GM12878 (cell line): ENCODE measurements around the gene ELAPOR1.

Source experiments
- CHD1 ChIP-seq: IDR thresholded peaks from 2 replicates; pipeline ENCODE4 v1.6.1; 2012; ENCODE audit warnings: low read depth, low read length, improper control_type of control experiment
- CTCF ChIP-seq, 3 experiments: IDR thresholded peaks in 2 of 3; conservative IDR thresholded peaks in 1 of 3; 2 replicates each; pipeline ENCODE4 v1.5.1; 2011; ENCODE audit warnings: low read depth in 3 of 3, low read length in 3 of 3, mild to moderate bottlenecking in 3 of 3, control low read depth in 2 of 3, moderate library complexity in 2 of 3, inconsistent platforms in 1 of 3, mixed read lengths in 1 of 3; ENCODE audit not compliant: control insufficient read depth in 2 of 3, insufficient read depth in 1 of 3; ENCODE audit errors: extremely low read depth in 1 of 3
- RBBP5 ChIP-seq: fragments of 200-600 bp; sonication (generic); conservative IDR thresholded peaks from 2 replicates; pipeline ENCODE4 v1.6.1; 2016

- TF ChIP-seq CHD1: no peak
- TF ChIP-seq RBBP5: no peak
- no peak for TF ChIP-seq CTCF (IDR thresholded peaks at IDR 0.05 in 2 of 3, conservative IDR thresholded peaks at IDR 0.05 in 1 of 3; ENCODE audit: control insufficient read depth in 2 of 3, extremely low read depth in 1 of 3, insufficient read depth in 1 of 3, low read depth in 3 of 3, low read length in 3 of 3)
These were observed 46.3 kb downstream of the ELAPOR1 start for GRCh38 chr1:109160071-109160840.
